GM18519 (cell line): ENCODE results near the gene SLC2A13.
"Not testable (repeated sequence)": the region's sequence is repeated elsewhere in the genome, so short reads cannot be mapped to it uniquely, and the experiment has no call there.

Source experiments
- ATAC-seq: cut with Tn5 transposase; IDR thresholded peaks from one replicate; pipeline ENCODE4 v1.9.1; 2021; ENCODE audit warnings: mild to moderate bottlenecking, moderate library complexity; ENCODE audit not compliant: unreplicated experiment, low FRiP score

The SLC2A13 gene

GRCh38 chr12:39830171-39830570, 275.7 kb downstream of the SLC2A13 start:
- no peak for ATAC-seq

GRCh38 chr12:39824505-39825212, 281.2 kb downstream of the SLC2A13 start:
- no peak for ATAC-seq

- ATAC-seq, result no peak
Observed at GRCh38 chr12:39816671-39817185, 289.2 kb downstream of the SLC2A13 start.

GRCh38 chr12:39815746-39816145, 290.1 kb downstream of the SLC2A13 start:
- ATAC-seq, result no peak

GRCh38 chr12:39814626-39815025, 291.3 kb downstream of the SLC2A13 start:
- no peak for ATAC-seq

GRCh38 chr12:39813776-39814175, 292.1 kb downstream of the SLC2A13 start:
- no peak for ATAC-seq

- ATAC-seq, result not testable (repeated sequence)
Observed at GRCh38 chr12:39812456-39812855, 293.4 kb downstream of the SLC2A13 start.

GRCh38 chr12:39807043-39807442, 298.8 kb downstream of the SLC2A13 start:
- ATAC-seq, result peak; percentile 71

- no peak for ATAC-seq
Observed at GRCh38 chr12:39805651-39806050, 300.2 kb downstream of the SLC2A13 start.

- ATAC-seq, result no peak
Observed at GRCh38 chr12:39804898-39805297, 301.0 kb downstream of the SLC2A13 start.

- ATAC-seq, result no peak
Observed at GRCh38 chr12:39804479-39804878, 301.4 kb downstream of the SLC2A13 start.

- no peak for ATAC-seq
Observed at GRCh38 chr12:39803151-39803550, 302.7 kb downstream of the SLC2A13 start.

- ATAC-seq, result no peak
Observed at GRCh38 chr12:39798977-39799376, 306.9 kb downstream of the SLC2A13 start.

- ATAC-seq, result no peak
Observed at GRCh38 chr12:39798429-39798828, 307.5 kb downstream of the SLC2A13 start.

- no peak for ATAC-seq
Observed at GRCh38 chr12:39795481-39795880, 310.4 kb downstream of the SLC2A13 start.

- no peak for ATAC-seq
Observed at GRCh38 chr12:39792938-39793337, 312.9 kb downstream of the SLC2A13 start.

- no peak for ATAC-seq
Observed at GRCh38 chr12:39788239-39788638, 317.6 kb downstream of the SLC2A13 start.

- ATAC-seq, result not testable (repeated sequence)
Observed at GRCh38 chr12:39785814-39786213, 320.1 kb downstream of the SLC2A13 start.

GRCh38 chr12:39782026-39782545, 323.8 kb downstream of the SLC2A13 start:
- ATAC-seq, result no peak

GRCh38 chr12:39780913-39781446, 324.9 kb downstream of the SLC2A13 start:
- ATAC-seq, result no peak

- no peak for ATAC-seq
Observed at GRCh38 chr12:39780411-39780912, 325.4 kb downstream of the SLC2A13 start.
